Fibroblast of lung (primary cell): Measurements from ENCODE around the gene TYW3. TPM values are rescaled to one million over a fixed set of nuclear protein-coding genes. Genes with fewer than 3 reads are reported as not detected.

Source experiments
- DNase-seq, 2 donors: peaks; one replicate each; pipeline versions ENCODE4 v3.0.0 to v3.0.0-alpha.2; 2010; ENCODE audit warnings: low read depth in 2 of 2
- H2AFZ ChIP-seq: 2 replicates; pipeline ENCODE4 v1.5.1; 2012; ENCODE audit warnings: low read length, control low read depth, inconsistent platforms
- H3K27ac ChIP-seq: 2 replicates; pipeline ENCODE4 v1.5.1; 2011; ENCODE audit warnings: low read length, control low read depth; ENCODE audit not compliant: insufficient read depth
- H3K27me3 ChIP-seq: 2 replicates; pipeline ENCODE4 v1.5.1; 2011; ENCODE audit warnings: mild to moderate bottlenecking, low read length; ENCODE audit not compliant: control insufficient read depth, insufficient read depth
- H3K36me3 ChIP-seq: 2 replicates; pipeline ENCODE4 v1.5.1; 2011; ENCODE audit warnings: low read length; ENCODE audit not compliant: control insufficient read depth, insufficient read depth
- H3K4me1 ChIP-seq: 2 replicates; pipeline ENCODE4 v1.5.1; 2011; ENCODE audit warnings: low read length; ENCODE audit not compliant: control insufficient read depth, insufficient read depth; ENCODE audit errors: extremely low read depth
- H3K4me2 ChIP-seq: 2 replicates; pipeline ENCODE4 v1.5.1; 2011; ENCODE audit warnings: low read length, control low read depth; ENCODE audit not compliant: insufficient read depth; ENCODE audit errors: extremely low read depth
- H3K4me3 ChIP-seq, 4 experiments: fragments of 200-600 bp in 1 of 4; sonication (generic) in 1 of 4; replicated peaks in 1 of 4; 2 replicates each; pipeline ENCODE4 v1.5.1; 2011 to 2016; ENCODE audit warnings: low read length in 4 of 4, low read depth in 3 of 4, mild to moderate bottlenecking in 3 of 4, control low read depth in 2 of 4, inconsistent platforms in 1 of 4, mixed read lengths in 1 of 4; ENCODE audit not compliant: insufficient read depth in 1 of 4; ENCODE audit errors: control extremely low read depth in 1 of 4
- H3K79me2 ChIP-seq: 2 replicates; pipeline ENCODE4 v1.5.1; 2012; ENCODE audit warnings: mild to moderate bottlenecking, low read length, inconsistent platforms; ENCODE audit not compliant: control insufficient read depth, insufficient read depth
- H3K9ac ChIP-seq: 2 replicates; pipeline ENCODE4 v1.5.1; 2011; ENCODE audit warnings: mild to moderate bottlenecking, low read length, control low read depth; ENCODE audit not compliant: insufficient read depth
- H3K9me3 ChIP-seq: 2 replicates; pipeline ENCODE4 v1.5.1; 2012; ENCODE audit warnings: low read depth, low read length; ENCODE audit not compliant: control insufficient read depth, insufficient read depth
- H4K20me1 ChIP-seq: 2 replicates; pipeline ENCODE4 v1.5.1; 2011; ENCODE audit warnings: low read length; ENCODE audit not compliant: control insufficient read depth, insufficient read depth; ENCODE audit errors: extremely low read depth
- CTCF ChIP-seq, 2 donors: IDR thresholded peaks in 1 of 2; conservative IDR thresholded peaks in 1 of 2; 1 replicate in 1 of 2; 2 replicates in 1 of 2; pipeline ENCODE4 v1.5.1; 2011 to 2012; ENCODE audit warnings: low read length in 2 of 2, control low read depth in 1 of 2, inconsistent platforms in 1 of 2, low read depth in 1 of 2, mild to moderate bottlenecking in 1 of 2
- EZH2 ChIP-seq: IDR thresholded peaks from 2 replicates; pipeline ENCODE4 v1.5.1; 2012; ENCODE audit warnings: low read length, control low read depth, mild to moderate bottlenecking; ENCODE audit errors: missing control alignments
- polyA plus RNA-seq, 2 donors: library from polyadenylated mRNA; depleted of rRNA in 1 of 2; stranded (reverse) in 1 of 2; unstranded in 1 of 2; fragments of >200 nt; gene quantifications; 2 replicates each; pipeline ENCODE4 v1.2.1, GENCODE V29; 2011 to 2012; ENCODE audit warnings: missing spikeins in 1 of 2
- total RNA-seq: library from RNA; depleted of rRNA; stranded (reverse); fragments of >200 nt; gene quantifications from 2 replicates; pipeline ENCODE4 v1.2.1, GENCODE V29; 2014

TYW3 gene
- total and polyA plus RNA-seq, 2 donors (not counting 1 experiment from before 2014, with no cell fraction given) = 16.8 to 23.7 TPM

GRCh38 chr1:74715806-74716205 is 17.1 kb upstream of the TYW3 start:
- no peak for DNase-seq
- Histone ChIP-seq H2AFZ (no peak overlapping the region), H3K9me3 (no peaks in the 10 kb centered on the region), H3K79me2 (no peaks in the 10 kb centered on the region), H4K20me1 (no peaks in the 10 kb centered on the region), H3K27ac (no peak overlapping the region), H3K9ac (no peak overlapping the region), H3K36me3 (peaks cover 5% of the 10 kb centered on the region), H3K4me3 (no peak overlapping the region), H3K4me1 (no peaks in the 10 kb centered on the region), H3K27me3 (no peaks in the 10 kb centered on the region), H3K4me2 (no peak overlapping the region)
- TF ChIP-seq EZH2 (no peak), CTCF (conservative IDR thresholded peaks at IDR 0.05 in 1 of 2, IDR thresholded peaks at IDR 0.05 in 1 of 2; ENCODE audit: low read depth in 1 of 2, low read length in 2 of 2) (no peak)

GRCh38 chr1:74716822-74717221 is 16.1 kb upstream of the TYW3 start:
- Histone ChIP-seq H3K27ac (no peak overlapping the region), H3K4me3 (no peak overlapping the region), H4K20me1 (no peaks in the 10 kb centered on the region), H3K9ac (no peak overlapping the region), H3K4me2 (no peak overlapping the region), H3K27me3 (no peaks in the 10 kb centered on the region), H3K79me2 (no peaks in the 10 kb centered on the region), H3K9me3 (no peaks in the 10 kb centered on the region), H3K36me3 (peaks cover 5% of the 10 kb centered on the region), H3K4me1 (no peaks in the 10 kb centered on the region), H2AFZ (no peak overlapping the region)
- no peak for DNase-seq
- TF ChIP-seq CTCF (conservative IDR thresholded peaks at IDR 0.05 in 1 of 2, IDR thresholded peaks at IDR 0.05 in 1 of 2; ENCODE audit: low read depth in 1 of 2, low read length in 2 of 2) (no peak), EZH2 (no peak)

- Histone ChIP-seq H3K27ac (no peak overlapping the region), H3K9me3 (no peaks in the 10 kb centered on the region), H3K79me2 (no peaks in the 10 kb centered on the region), H3K9ac (no peak overlapping the region), H2AFZ (no peak overlapping the region), H3K27me3 (no peaks in the 10 kb centered on the region), H3K4me1 (no peaks in the 10 kb centered on the region), H3K4me2 (no peak overlapping the region), H3K36me3 (peaks cover 5% of the 10 kb centered on the region), H4K20me1 (no peaks in the 10 kb centered on the region), H3K4me3 (no peak overlapping the region)
- no peak for TF ChIP-seq CTCF (conservative IDR thresholded peaks at IDR 0.05 in 1 of 2, IDR thresholded peaks at IDR 0.05 in 1 of 2; ENCODE audit: low read depth in 1 of 2, low read length in 2 of 2)
- no peak for TF ChIP-seq EZH2
- DNase-seq = no peak
Observed at GRCh38 chr1:74717626-74718025, 15.3 kb upstream of the TYW3 start.
